Measurements from ENCODE around the gene EPS15. TPM values are rescaled to one million over a fixed set of nuclear protein-coding genes. Genes with fewer than 3 reads are reported as not detected.
A peak's percentile ranks its signal among the peaks of the same experiment; 100 is the strongest.

Gene EPS15
- total and polyA plus RNA-seq, 2 of the 8 experiments (the other 6 are each of a cell fraction or from before 2014, with no cell fraction given), result 15.9 to 57.2 TPM

- H4K8ac ChIP-seq (ENCODE audit: extremely low read depth, insufficient read depth, low read length), result no peak overlapping the region
- H3K79me1 ChIP-seq (ENCODE audit: low read depth, low read length), result no peaks in the 10 kb centered on the region
- FAIRE-seq (no peak), DNase-seq (ENCODE audit: low read depth in 1 of 2, low spot score in 2 of 2) (no peak)
- H3K18ac ChIP-seq (ENCODE audit: extremely low read depth, low read length), result no peak overlapping the region
- H2AK5ac ChIP-seq (ENCODE audit: low read depth, low read length), result no peak overlapping the region
- H2AFZ ChIP-seq (ENCODE audit: low read length), result no peak overlapping the region
- H3K4me2 ChIP-seq (ENCODE audit: insufficient read depth in 1 of 2, low read depth in 2 of 2, low read length in 2 of 2), result peak overlapping the region in 1 of 2 experiments; percentile 48; a peak in 2 of 4 replicates
- H2BK12ac ChIP-seq (ENCODE audit: low read depth, low read length), result peak overlapping the region; percentile 63; the same call in 1 of the 2 replicates
- no peak overlapping the region for H3K9ac ChIP-seq (replicated peaks in 1 of 4; ENCODE audit: extremely low read depth in 1 of 4, low read depth in 3 of 4, low read length in 3 of 4)
- no peaks in the 10 kb centered on the region for H3K27me3 ChIP-seq (replicated peaks in 1 of 4; ENCODE audit: control insufficient read depth in 3 of 4, extremely low read depth in 1 of 4, insufficient read depth in 3 of 4, low read length in 3 of 4)
- 0 out of 2 replicates have a peak overlapping the region, but pooled peaks have one; percentile 72 for H2BK20ac ChIP-seq (ENCODE audit: low read length)
- H4K91ac ChIP-seq (replicated peaks; ENCODE audit: insufficient read length, low read length), result no peak overlapping the region
- H2BK120ac ChIP-seq (replicated peaks; ENCODE audit: low read depth, low read length), result no peak overlapping the region
- H3K23ac ChIP-seq (ENCODE audit: insufficient read length), result no peak overlapping the region
- no peak overlapping the region for H3K56ac ChIP-seq (replicated peaks; ENCODE audit: insufficient read length, low read depth, low read length)
- no peaks in the 10 kb centered on the region for H3K36me3 ChIP-seq (ENCODE audit: control insufficient read depth in 2 of 4, insufficient read depth in 4 of 4, low read length in 3 of 4)
- peak overlapping the region; percentile 73 for H2BK5ac ChIP-seq (ENCODE audit: low read depth, low read length)
- peak overlapping the region in 1 of 4 experiments; percentile 1; a peak in 1 of 8 replicates for H3K4me3 ChIP-seq (ENCODE audit: extremely low read depth in 1 of 4, insufficient read depth in 2 of 4, low read depth in 3 of 4, low read length in 4 of 4)
- 76% methylated on average over 5 of the region's 5 CpGs; no CpG with 5 or more reads in 1 of the 2 experiments for WGBS, 2 experiments (ENCODE audit: extremely low coverage in 1 of 2, insufficient coverage in 1 of 2, insufficient read length in 1 of 2, insufficient replicate concordance in 2 of 2, low coverage in 1 of 2, low lambda C conversion rate in 2 of 2, missing lambda C conversion rate in 1 of 2)
- peaks cover 0 to 10% (median 3%) of the 10 kb centered on the region in 4 experiments; a peak in 4 of 7 replicates for H3K4me1 ChIP-seq (replicated peaks in 1 of 4; ENCODE audit: control insufficient read depth in 3 of 4, insufficient read depth in 4 of 4, low read length in 3 of 4)
- H4K5ac ChIP-seq (ENCODE audit: insufficient read length, low read depth, low read length), result no peak overlapping the region
- H3K23me2 ChIP-seq (ENCODE audit: low read depth, low read length), result peaks cover 2% of the 10 kb centered on the region; the same call in 1 of the 2 replicates
- no peaks in the 10 kb centered on the region for H3K79me2 ChIP-seq (ENCODE audit: control insufficient read depth in 1 of 2, insufficient read depth in 2 of 2, low read length in 2 of 2)
- ChIA-PET POLR2A (ENCODE audit: partially characterized antibody) (no interaction called here), CTCF (ENCODE audit: partially characterized antibody) (no interaction called here)
- no peaks in the 10 kb centered on the region for H3K9me3 ChIP-seq (ENCODE audit: insufficient read depth in 2 of 2, low read depth in 1 of 2, low read length in 1 of 2)
- H3K4ac ChIP-seq (replicated peaks; ENCODE audit: insufficient read length, low read depth, low read length), result no peak overlapping the region
- no peak overlapping the region for H3K27ac ChIP-seq (ENCODE audit: low read depth, low read length)
- no peaks in the 10 kb centered on the region for H4K20me1 ChIP-seq (replicated peaks in 1 of 2; ENCODE audit: control insufficient read depth in 1 of 2, insufficient read depth in 2 of 2, low read length in 2 of 2)
- no peak overlapping the region for H2BK15ac ChIP-seq (ENCODE audit: low read length)
- H3K14ac ChIP-seq (ENCODE audit: insufficient read length), result no peak overlapping the region
- TF ChIP-seq BCL11A (IDR thresholded peaks at IDR 0.05; ENCODE audit: low read depth in 2 of 2, low read length in 2 of 2), result no peak
- TF ChIP-seq ASH2L (IDR thresholded peaks at IDR 0.05; ENCODE audit: low read length), result no peak
- no peak for TF ChIP-seq SIRT6 (IDR thresholded peaks at IDR 0.05; ENCODE audit: low read length)
- TF ChIP-seq RAD21 (IDR thresholded peaks at IDR 0.05 in 1 of 2, conservative IDR thresholded peaks at IDR 0.05 in 1 of 2; ENCODE audit: low read depth in 2 of 2, low read length in 2 of 2), result no peak
- TF ChIP-seq BRCA1 (IDR thresholded peaks at IDR 0.05; ENCODE audit: low read depth, low read length), result no peak
- no peak for TF ChIP-seq CREB1 (IDR thresholded peaks at IDR 0.05)
- TF ChIP-seq SP2 (IDR thresholded peaks at IDR 0.05; ENCODE audit: low read length), result no peak
- TF ChIP-seq CBX5 (IDR thresholded peaks at IDR 0.05; ENCODE audit: low read depth, low read length), result no peak
- no peak for TF ChIP-seq YY1 (IDR thresholded peaks at IDR 0.05; ENCODE audit: low read depth, low read length)
- TF ChIP-seq MAX (IDR thresholded peaks at IDR 0.05), result no peak
- TF ChIP-seq ATF3 (IDR thresholded peaks at IDR 0.05; ENCODE audit: insufficient read depth, low read depth, low read length), result no peak
- TF ChIP-seq RBBP5 (IDR thresholded peaks at IDR 0.05; ENCODE audit: borderline replicate concordance, low read depth, low read length), result no peak
- TF ChIP-seq E2F6 (IDR thresholded peaks at IDR 0.05), result no peak
Observed at GRCh38 chr1:51558375-51558924, 39.4 kb upstream of the EPS15 start.

All from H1 (cell line).